ENCODE measurements around the gene YEATS2. TPM values are rescaled to one million over a fixed set of nuclear protein-coding genes. Genes with fewer than 3 reads are reported as not detected.

YEATS2 gene
- total RNA-seq (2014; rRNA removed; shearing (Covaris generic)) = 14.7 and 17.4 TPM in 2 replicates

GRCh38 chr3:183697610-183698317 is at the start of gene YEATS2:
YEATS2 (plus strand) TSS chr3:183697797; CDS start chr3:183715163, 17,366 bp downstream.

DNA sequence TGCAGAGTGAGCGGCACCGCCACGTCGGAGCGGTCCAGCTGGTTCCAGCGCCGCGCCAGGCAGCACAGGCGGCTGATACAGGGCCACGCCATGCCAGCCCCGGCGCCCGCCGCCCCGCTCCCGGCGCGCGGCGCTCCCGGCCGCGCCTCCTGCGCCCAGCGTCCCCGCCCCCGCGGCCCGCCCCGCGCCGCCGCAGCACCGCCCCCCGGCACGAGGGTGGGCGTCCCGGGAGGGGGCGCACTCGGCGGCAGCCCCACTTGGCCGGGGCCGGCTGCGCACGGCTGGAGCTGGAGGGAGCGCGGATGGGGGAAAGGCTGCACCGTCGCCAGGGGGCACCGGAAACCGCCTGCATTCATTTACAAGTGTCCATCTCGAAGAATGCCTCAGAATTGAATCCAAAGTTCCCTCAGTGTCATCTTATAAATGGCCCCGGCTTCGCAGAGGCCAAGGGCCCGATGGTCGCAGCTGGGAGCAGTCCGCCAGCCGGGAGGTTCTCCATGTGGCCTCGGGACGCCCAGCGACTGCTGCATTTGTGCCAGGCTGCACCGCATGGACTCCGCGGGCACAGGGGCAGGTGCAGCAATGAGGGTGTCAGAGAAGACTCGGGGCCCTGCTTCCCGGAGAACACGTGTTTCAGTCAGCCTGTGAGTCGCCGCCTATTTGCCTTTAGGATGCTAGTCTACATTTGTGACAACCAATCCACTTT is 128.0 kb downstream of the YEATS2 start, which contains the start of gene MAP6D1:
Gene MAP6D1, minus strand, starts transcription at position 122 of the 706 bp plus-strand sequence. Its CDS starts 30 bp downstream, at position 92.

Other genes starting within 250 kb of the YEATS2 start
- not detected in 2 replicates for gene KLHL6, start 142.1 kb upstream of the YEATS2 start, total RNA-seq (2014; rRNA removed; shearing (Covaris generic))
- 15.1 and 18.3 TPM in 2 replicates for gene KLHL24, start 62.2 kb upstream of the YEATS2 start, total RNA-seq (2014; rRNA removed; shearing (Covaris generic))
- gene MAP6D1, start 127.8 kb downstream of the YEATS2 start, total RNA-seq (2014; rRNA removed; shearing (Covaris generic)) = 1.0 and 2.3 TPM in 2 replicates
- 31.1 and 42.9 TPM in 2 replicates for gene PARL, start 187.1 kb downstream of the YEATS2 start, total RNA-seq (2014; rRNA removed; shearing (Covaris generic))